SKM-1 (cell line): ENCODE measurements around the gene HOXA5.

Experiments
- DNase-seq: peaks from one replicate; lab custom pipeline; 2025; ENCODE audit not compliant: unreplicated experiment; lab: John Stamatoyannopoulos, UW

The HOXA5 gene

DNA sequence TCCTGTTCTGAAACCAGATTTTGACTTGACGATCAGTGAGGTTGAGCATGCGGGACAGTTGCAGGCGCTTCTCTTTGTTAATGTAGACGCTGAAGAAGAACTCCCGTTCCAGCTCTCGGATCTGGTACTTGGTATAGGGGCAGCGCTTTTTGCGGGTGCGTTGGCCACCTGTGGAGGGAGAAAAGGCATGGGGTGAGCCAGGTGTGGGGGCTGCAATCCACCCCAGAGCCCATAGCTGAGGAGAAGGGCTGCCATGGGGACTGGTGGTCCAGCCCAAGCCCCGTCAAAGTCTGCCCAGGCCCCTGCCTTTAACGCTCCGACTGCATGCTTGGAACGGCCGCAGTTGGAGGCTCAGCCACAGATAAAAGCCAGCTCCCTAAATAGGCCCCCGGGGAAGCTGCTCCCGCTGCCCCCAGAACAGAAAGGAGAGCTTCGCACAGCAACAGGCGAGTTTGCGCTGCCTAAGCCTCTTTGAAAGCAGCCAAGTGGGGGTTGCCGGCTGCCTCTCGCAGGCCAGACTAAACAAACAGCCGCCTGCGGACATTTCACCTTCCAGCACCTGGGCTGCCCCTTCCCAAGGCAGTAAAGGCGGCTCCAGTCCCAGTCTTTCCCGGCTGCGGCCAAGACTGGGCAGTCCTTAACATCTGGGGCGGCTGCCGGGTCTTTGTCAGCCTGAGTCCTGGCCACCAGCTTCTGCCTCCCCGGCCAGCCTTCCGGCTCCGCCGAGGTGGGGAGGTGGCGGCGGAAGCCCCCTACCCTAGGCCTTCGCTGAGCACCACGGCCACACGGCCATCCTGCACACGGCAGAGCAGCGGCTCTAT, 39.6 kb upstream of the HOXA5 start:
- DNase-seq, result no peak

DNA sequence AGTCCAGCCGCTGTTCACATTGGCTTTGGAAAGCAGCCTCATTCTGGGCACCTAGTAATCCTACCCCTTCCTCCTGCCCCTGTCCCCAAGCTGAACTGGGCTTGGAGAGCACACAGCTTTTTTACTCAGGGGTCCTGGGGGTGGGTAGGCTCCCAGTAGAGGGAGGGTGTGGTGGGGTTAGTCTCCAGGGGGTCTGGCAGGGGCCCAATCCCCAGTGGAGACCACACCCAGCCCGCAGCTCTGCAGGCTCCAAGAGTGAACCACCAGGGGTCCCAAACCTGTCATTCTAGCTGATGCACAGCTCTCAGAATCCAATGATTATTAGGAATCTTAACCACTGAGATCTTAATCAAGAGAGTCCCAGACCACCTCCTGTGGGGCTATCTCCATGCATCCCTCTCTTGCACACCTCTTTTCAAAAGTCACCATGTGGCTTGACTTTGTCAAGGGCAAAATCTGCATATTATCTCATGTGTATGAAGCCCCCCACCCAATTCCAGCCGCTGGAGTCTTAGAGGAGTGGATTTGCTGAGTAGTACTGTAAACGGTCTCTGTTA, 38.9 kb upstream of the HOXA5 start:
- DNase-seq, result no peak

DNA sequence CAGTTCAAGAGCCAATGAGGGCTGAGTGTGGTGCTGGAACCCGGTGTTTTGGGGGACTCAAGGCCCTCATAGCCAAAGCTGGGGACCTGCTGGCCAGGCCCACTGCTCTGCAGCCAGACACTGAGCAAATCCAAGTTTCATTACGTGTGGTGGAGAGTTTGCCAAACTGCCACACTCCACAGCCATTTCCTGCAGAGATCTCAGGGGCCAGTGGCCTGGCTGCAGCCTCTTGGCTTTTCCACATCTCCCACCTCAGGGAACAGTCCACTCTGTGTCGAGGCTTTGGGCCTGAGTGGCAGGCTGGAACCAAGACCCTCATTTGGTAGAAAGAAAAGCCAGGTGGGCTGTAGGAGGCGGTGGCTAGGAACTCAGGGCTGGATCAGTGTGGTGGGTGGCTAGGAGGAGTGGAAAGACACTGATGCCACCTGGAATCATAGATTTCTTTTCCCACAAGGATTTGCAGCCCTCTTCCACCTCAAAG, 38.4 kb upstream of the HOXA5 start:
- DNase-seq, result no peak

DNA sequence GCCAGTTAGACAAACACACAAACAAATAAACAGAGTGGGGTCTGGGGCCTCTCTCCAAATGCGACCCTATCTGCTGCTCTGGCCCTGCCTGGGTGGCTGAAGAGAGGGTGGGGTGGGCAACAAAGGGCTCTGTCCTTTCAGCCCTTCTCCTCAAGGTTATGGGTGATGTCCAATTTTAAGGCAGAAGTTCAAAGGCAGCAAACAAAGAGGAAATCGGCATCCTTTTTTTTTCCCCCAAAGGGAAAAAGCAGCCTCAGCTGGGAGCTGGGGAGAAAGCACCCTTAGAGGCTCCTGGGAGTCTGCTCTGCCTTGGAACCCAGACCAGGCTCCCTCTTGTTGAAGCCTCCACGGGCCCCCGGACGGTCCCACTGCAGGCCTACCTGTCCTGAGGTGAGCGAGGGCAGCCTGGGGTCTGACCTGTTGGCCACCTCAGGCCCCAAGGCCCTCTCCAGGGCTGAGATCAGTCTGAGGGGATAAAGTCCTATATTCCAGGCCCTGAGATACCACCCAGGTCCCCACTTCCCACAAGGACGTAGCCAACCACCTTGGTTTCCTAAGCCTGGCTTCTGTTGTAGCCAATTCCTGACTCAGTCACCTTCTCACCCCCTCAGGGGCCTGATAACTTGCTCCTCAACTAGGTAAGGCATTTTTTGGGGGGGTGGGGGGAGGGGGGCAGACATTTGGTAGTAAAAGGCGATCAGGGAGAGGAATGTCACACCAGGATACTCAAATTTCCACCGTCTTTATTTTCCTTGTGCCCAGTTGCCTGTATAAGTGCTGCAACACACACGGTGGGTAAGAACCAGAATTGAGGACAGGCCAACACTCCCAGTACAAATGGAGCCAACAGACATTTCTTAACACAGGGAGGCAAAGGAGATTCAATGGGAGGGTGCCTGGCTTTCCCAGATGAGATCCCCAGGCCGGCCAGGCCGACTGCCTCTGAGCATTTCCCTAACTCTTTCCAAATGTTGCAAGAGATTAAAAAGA, 37.2 kb upstream of the HOXA5 start:
- no peak for DNase-seq

DNA sequence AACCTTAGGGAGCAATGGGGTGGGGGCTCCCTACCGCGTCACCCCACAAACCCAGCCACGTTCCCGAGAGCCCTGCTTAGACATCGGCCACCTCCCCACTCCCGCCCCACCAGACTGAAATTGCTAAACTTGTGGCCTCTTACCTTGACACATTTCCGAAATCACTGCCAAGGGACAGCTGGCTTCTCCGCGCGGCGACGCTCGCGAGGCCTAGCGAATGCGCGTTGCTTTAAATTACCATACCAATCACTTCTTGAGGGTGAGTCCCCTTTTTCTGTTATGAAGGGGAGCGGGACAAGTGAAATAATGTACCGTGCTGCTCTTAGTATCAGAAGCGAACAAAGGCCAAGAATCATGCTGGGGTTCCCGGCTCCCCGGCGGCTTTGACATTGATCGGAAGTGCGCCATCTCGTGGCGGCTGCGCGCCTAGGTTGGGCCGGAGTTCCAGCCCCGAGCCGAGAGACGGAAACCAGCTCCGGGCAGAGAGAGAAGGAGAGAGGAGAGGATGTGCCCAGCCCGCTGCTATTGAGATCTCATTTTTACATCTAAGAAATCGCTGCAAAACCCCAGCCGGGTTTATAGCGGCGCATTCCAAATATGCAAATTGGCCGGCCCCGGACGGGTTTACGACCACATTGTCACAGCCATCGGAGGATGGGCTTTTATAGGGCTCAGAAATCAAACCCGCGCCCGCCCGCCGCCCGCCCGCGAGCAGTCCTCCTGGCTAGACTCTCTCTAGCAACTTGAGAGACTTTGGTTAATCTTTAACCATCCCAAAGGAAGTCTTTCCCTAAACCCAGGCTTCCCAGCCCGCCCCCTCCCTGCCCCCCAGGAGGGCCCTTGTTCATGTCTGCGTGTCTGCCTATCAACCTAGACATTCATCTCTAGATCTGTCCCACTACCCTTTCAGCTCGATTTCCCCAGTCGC, 36.3 kb upstream of the HOXA5 start:
- DNase-seq, result no peak

DNA sequence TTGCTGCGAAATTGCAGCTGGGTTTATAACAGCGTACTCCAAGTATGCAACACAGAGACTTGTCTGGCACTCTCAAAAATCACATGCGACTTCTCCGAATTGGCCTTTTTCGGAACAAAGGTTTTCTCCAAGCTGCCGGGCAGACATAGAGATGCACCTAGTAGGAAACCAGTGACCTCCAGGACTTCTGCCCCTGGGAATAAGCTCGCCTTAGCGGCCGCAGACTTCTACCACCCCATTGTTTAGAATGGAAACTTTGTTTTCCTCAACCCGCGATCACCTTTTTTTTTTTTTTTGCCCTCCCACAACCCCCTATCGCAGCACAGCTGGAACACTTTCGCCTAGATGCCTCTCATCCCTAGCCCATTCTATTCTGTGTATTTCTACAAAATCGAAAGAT, 35.5 kb upstream of the HOXA5 start:
- DNase-seq, result no peak

DNA sequence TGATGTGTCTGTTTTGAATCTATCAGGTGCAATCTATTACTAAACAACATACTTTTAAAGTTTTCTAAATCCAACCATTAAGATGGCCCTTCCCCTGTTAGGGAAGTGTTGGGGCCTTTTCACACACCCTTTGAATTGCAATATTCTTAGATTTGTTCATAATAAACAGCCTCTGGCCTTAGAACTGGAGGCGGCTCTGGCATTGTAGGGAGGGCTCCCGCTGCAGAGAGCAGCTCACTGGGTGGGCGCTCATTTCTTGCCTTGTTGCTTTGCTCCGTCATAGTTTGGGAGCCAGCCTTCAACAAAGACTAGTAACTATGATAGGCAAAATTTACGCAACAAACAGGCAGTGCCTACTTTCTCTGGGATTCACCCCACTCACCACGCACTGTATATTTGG, 34.9 kb upstream of the HOXA5 start:
- DNase-seq, result no peak

DNA sequence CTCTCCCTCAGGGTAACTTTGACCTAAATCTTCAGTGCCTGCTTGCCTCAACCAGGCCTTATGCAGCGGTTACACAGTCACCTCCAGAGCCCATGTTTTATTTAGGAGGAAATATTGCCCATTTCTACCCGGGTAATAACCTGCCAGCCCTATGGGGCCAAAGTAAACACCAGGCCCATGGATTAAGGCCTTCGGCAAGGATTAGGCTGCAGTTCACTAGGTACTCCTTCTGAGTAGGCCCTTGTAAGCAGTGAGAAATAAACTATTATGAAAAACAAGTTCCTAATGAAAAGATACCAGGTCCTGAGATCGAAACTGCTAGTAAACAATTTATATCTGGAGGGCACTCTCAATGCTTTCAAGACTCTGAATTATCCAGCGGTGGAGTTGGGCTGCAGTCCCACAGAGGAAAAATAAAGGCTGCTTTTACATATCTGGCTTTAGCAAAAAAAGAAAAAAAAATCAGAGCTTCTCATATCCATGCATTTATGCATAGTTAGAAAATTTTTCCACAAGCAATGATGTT, 34.4 kb upstream of the HOXA5 start:
- no peak for DNase-seq

DNA sequence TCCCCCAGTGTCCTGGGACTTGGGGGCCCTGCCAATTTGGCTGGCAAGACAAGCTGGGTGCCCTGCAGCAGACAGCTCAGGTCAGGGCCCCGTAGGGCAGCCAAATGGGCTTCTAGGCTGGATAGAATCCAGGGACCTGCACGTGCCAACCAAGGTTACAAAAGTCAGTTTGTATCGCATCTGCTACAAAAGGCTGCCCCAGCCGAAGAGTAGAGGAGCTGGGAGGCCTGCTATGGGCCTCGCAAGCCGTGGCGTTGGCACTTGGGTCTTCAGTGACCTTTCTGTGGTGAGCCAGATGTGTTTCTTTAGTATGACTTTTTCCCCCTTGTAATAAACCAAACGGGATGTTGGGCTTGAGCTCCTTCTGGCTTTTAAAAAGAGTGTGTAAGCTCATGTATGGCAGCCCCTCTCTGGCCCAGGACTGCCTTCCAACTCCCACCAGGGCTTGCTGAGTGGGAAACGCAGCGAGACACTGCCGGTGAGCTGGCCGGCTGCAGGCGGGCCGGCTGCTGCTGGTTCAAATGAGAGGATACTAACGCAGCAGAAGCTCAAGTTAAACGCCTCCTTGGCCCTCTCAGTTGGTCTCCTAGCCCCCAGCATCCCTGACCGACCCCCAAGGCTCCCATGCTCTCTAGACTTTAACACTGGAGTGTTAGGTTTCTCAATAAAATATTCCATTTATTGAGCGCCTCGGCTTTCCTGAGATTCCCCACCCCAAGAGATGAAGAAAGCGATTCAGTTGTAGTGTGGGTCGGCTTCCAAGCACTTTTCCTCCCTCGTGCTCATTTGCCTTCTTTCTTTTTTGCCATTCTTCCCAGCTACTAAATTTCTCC, 33.7 kb upstream of the HOXA5 start:
- DNase-seq, result no peak

DNA sequence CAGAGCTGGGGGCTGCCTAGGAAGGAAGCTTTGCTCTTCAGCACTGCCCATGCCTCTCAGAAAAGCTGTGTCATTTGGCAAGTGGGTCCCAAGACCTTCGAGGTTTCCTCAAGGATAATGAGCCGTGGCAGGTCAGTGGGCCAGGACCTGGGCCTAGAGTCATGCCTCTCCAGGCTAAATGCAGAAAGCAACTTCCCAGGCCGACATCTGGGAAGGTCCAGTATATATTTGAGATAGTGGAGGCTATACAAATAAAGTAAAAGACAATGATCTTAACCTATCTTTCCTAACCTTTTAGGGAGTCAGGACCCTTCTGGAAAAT, 33.0 kb upstream of the HOXA5 start:
- DNase-seq, result no peak

DNA sequence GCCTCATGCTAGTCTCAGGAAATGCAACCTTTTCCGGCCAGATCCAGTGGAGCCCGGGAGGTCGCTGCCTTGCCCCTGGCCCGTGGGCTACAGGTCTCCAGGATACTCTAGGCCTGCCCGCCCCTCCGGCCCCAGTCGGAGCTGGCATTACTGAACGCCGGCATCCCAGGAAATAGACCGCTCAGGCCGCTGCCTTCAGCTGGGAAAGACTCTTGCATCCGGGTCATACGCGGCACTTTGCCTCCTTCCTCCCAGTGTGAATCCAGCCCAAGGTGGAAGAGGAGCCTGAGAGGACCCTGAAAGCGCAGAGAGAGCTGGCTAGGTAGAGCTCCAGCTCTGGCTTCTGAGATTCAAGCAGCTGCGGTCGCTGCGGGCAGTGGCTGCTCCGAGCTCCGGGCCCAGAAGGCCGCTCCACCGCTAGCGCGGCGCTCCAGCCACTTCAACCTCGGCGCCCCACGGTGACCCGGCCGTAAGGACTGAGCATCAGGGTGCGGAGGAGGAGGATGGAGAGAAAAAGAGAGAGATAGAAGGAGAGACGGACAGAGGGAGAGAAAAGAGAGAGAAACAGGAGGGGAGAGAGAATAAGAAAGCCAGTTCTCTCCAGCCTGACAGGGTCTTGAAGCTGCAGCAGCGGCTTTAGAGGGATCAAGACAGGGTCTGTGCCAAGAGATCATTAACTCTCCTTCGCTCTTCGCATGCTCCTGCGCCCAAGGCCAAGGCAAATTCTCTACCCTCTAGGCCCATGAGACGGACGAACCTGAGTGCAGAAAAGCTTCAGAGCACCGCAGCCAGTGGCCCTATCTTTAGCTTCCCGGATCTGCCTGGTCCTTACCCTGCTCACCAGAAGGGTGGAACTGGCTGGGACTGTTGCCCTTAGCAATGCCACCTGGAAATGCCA, 32.4 kb upstream of the HOXA5 start:
- no peak for DNase-seq

DNA sequence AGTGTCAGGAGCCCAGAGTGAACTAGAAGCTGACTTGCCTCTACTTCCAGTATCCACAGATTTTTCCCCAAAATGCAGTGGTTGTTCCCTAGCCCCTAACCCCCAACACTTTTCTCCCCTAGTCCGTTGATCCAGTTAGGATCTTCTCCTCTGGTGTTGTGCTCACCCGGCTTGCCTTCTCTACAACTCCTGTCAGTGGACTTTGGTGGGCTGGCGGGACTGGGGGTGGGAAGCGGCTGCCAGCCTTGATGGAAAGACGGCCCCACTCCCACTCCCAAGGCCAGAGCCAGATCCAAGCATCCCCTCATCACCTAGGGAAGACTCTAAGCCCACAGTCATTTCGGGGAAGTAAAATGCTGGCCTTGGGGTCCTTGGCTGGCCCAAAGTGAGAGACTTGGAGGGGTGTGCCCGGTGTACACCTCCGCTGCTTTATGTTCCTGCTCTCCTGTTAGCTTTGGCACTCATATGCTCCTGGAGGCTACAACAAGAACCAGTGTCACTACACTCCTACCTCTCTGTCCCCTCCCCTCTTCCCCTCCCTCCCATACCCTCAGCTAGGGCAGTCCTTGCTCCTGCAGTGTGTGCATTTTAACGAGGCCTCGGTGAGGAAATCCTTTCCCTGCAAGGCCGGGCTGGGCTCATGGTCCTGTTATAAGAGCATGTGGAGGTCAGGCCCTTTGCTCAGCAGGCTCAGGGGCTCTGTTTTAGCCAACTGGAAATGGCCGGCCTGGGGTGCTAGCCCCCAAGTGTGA, 31.6 kb upstream of the HOXA5 start:
- DNase-seq, result no peak

DNA sequence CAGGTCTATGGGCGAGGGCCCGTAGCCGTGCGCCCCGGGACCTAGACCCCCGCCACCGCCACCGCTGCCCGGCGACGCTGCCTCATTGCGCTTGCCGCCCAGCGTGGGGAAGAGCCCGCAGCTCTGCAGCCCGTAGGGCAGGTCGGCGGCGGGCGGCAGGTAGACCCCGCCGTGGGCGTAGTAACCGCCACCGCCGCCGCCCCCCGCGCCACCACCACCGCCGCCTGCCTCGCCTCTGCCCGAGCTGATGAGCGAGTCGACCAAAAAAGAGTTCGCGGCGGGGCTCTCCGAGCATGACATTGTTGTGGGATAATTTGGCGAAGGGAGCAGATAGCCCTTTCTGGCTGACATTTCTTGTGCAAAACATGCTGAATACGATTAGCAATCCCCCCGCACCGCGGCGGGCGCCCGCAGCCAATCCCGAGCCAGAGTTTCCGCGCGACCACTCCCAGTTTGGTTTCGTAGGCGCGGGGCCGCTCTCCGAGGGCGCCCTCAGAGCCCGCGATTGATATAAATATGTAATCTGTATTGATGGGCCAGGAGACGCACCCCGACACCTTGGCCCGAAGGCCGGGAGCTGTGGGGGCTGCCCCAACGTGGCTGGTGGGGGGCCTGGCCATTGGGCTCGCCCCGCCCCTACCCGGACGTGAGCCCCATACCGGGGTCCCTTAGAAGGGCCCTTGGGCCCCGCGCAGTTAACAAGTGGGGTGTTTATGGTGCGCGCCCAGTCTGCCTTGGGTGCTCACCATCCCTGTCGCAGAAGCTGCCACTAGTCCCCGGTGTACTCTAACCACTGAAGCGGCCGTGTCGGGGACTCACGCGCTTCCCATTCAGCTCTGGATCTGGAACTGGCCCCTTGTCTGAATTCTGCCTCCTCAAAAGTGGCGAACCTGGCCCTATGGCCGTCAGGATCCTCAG, 30.7 kb upstream of the HOXA5 start, which contains the start of gene HOXA10:
Gene HOXA10 (minus strand): TSS at position 365 of the 918 bp plus-strand sequence. CDS start 14 bp downstream, at position 351.
- no peak for DNase-seq

DNA sequence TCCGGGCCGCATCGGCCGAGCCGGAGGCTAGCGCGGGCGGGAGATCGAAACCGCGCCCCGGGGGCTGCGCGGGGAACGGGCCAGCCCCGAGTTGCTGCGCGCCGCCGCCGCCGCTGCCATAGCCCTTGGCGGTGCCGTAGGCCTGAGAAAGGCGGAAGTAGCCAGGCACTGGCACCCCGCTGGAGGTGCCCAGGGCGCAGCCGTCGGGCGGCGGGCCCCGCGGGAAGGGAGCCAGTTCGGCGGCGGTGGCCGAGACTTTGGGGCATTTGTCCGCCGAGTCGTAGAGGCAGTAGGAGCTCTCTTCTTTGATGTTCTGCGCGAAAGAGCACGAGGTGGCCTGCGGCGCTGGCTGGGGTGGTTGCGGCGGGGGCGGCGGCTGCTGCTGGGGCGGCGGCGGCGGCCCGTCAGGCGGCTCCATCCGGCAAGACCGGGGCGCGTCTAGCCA, 30.1 kb upstream of the HOXA5 start:
- DNase-seq, result no peak

DNA sequence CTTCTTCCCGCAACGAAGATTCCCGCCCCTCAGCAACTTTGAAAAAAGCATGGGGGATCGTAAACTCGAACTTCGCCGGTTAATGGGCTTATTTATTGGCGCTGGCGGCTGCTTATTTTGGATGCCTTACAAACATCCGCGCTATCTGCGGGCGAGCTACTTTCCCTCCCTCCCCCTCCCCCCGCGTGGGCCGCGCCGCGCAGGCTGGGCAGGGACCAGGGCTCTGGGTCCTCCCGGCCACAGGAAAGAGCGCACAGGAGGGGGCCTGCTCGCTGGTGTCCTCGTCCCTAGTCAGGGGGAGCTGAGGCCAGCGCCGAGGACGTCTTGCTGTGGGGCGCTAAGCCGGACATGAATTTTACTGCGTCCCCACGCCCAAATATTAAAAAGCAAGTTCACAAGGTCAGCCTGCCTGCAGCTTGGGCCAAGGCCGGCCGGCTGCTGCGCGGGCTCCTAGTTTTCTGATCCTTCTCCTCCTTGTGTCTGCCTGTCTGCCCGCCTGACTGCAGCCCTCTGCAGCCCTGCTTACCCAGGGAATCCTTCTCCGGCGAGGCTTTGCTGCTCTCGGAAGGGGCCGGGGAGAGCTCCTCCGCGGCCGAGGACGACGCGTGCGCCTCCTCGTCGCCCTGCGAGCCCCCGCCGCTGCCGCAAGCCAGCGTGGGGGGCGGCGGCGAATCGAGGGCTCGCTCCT, 29.5 kb upstream of the HOXA5 start:
- no peak for DNase-seq

DNA sequence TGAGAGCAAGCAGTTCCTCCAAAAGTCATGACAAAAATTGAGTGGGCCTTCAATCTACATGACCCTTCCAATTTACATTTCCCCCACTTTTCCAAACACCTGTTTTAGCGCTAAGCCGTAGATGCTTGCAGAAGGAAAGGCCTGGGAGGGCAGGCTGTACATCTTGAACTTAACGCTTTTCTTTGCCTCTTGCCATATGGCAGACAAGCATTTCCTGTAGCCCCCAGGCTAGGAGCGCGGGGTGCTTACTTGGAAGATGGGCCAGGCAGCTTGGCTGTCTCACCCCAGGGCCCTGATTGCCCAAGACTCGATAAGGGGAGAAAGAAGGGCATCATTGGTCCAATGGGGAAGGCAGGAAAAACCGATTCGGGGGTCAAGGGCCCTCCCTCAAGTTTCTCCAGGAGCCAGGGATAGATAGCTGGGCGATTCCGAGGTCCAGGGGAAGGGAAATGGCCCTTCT, 28.9 kb upstream of the HOXA5 start:
- no peak for DNase-seq
